HEK293 (cell line): ENCODE measurements around the gene TMEM233.

Experiments
- CTCF ChIA-PET: fragments of 350-600 bp; formaldehyde crosslinking; extraction: SDS; loops from one replicate; lab custom pipeline; 2021; ENCODE audit warnings: antibody characterized with exemption; lab: Yijun Ruan, JAX
- POLR2A ChIA-PET: fragments of 300-600 bp; formaldehyde crosslinking; extraction: SDS; loops from one replicate; lab custom pipeline; 2020; ENCODE audit warnings: antibody characterized with exemption, inconsistent platforms; lab: Yijun Ruan, JAX
- H3K27ac ChIP-seq: fragments of 200-500 bp; sonication (Bioruptor generic); 2 replicates; pipeline ENCODE4 v1.5.1; 2014; ENCODE audit warnings: low read depth, low read length, control low read depth, inconsistent platforms; ENCODE audit errors: extremely low read depth
- H3K36me3 ChIP-seq, 2 experiments: fragments of 200-500 bp in 1 of 2; sonication (Bioruptor generic) in 1 of 2; 1 replicate in 1 of 2; 2 replicates in 1 of 2; pipeline ENCODE4 v1.5.1; 2014 to 2017; ENCODE audit warnings: inconsistent platforms in 2 of 2, low read length in 2 of 2; ENCODE audit not compliant: control insufficient read depth in 2 of 2, insufficient read depth in 1 of 2
- H3K4me1 ChIP-seq: fragments of 200-500 bp; sonication (Bioruptor generic); 2 replicates; pipeline ENCODE4 v1.5.1; 2014; ENCODE audit warnings: mild to moderate bottlenecking, low read length, inconsistent platforms; ENCODE audit not compliant: control insufficient read depth, insufficient read depth
- H3K4me3 ChIP-seq: 2 replicates; pipeline ENCODE4 v1.5.1; 2011; ENCODE audit warnings: low read depth, mild to moderate bottlenecking, control low read depth, low read length, moderate library complexity
- H3K9me3 ChIP-seq: fragments of 200-500 bp; sonication (Bioruptor generic); 2 replicates; pipeline ENCODE4 v1.5.1; 2014; ENCODE audit warnings: low read depth, low read length, inconsistent platforms; ENCODE audit not compliant: control insufficient read depth, insufficient read depth
- BCL11A ChIP-seq: fragments of 450-650 bp; formaldehyde crosslinking; IDR thresholded peaks from 2 replicates; pipeline ENCODE4 v1.5.1; 2016; ENCODE audit warnings: low read depth, missing biosample characterization, missing genetic modification characterization
- GLIS1 ChIP-seq: fragments of 450-650 bp; formaldehyde crosslinking; IDR thresholded peaks from 2 replicates; pipeline ENCODE4 v1.5.1; 2016; ENCODE audit warnings: missing biosample characterization, missing genetic modification characterization
- KLF7 ChIP-seq: fragments of 450-650 bp; formaldehyde crosslinking; IDR thresholded peaks from 2 replicates; pipeline ENCODE4 v1.5.1; 2016; ENCODE audit warnings: missing biosample characterization, missing genetic modification characterization, borderline replicate concordance
- ZBTB1 ChIP-seq: fragments of 450-650 bp; formaldehyde crosslinking; IDR thresholded peaks from 2 replicates; pipeline ENCODE4 v1.5.1; 2016; ENCODE audit warnings: missing biosample characterization, missing genetic modification characterization
- ZBTB20 ChIP-seq: fragments of 450-650 bp; formaldehyde crosslinking; IDR thresholded peaks from 2 replicates; pipeline ENCODE4 v1.5.1; 2016; ENCODE audit warnings: missing biosample characterization, missing genetic modification characterization
- ZBTB8A ChIP-seq: fragments of 450-650 bp; formaldehyde crosslinking; IDR thresholded peaks from 2 replicates; pipeline ENCODE4 v1.5.1; 2016; ENCODE audit warnings: missing biosample characterization, missing genetic modification characterization
- ZNF10 ChIP-seq: fragments of 450-650 bp; formaldehyde crosslinking; IDR thresholded peaks from 2 replicates; pipeline ENCODE4 v1.5.1; 2017; ENCODE audit warnings: missing biosample characterization, missing genetic modification characterization
- ZNF157 ChIP-seq: fragments of 450-650 bp; formaldehyde crosslinking; IDR thresholded peaks from 2 replicates; pipeline ENCODE4 v1.5.1; 2016; ENCODE audit warnings: missing biosample characterization, missing genetic modification characterization
- ZNF16 ChIP-seq: fragments of 450-650 bp; formaldehyde crosslinking; IDR thresholded peaks from 2 replicates; pipeline ENCODE4 v1.5.1; 2016; ENCODE audit warnings: low read depth, missing biosample characterization, missing genetic modification characterization
- ZNF184 ChIP-seq: fragments of 450-650 bp; IDR thresholded peaks from 2 replicates; pipeline ENCODE4 v1.5.1; 2018; ENCODE audit warnings: missing biosample characterization, mild to moderate bottlenecking, missing genetic modification characterization
- ZNF223 ChIP-seq: fragments of 450-650 bp; formaldehyde crosslinking; IDR thresholded peaks from 2 replicates; pipeline ENCODE4 v1.5.1; 2016; ENCODE audit warnings: missing biosample characterization, missing genetic modification characterization
- ZNF24 ChIP-seq: fragments of 450-650 bp; formaldehyde crosslinking; IDR thresholded peaks from 2 replicates; pipeline ENCODE4 v1.5.1; 2016; ENCODE audit warnings: missing biosample characterization, missing genetic modification characterization
- ZNF274 ChIP-seq, 2 experiments: fragments of 200-500 bp in 1 of 2; fragments of 450-650 bp in 1 of 2; sonication (Bioruptor generic) in 1 of 2; formaldehyde crosslinking in 1 of 2; IDR thresholded peaks; 2 replicates each; pipeline versions ENCODE4 v1.5.1 to v1.6.1; 2014 to 2016; ENCODE audit warnings: borderline replicate concordance in 1 of 2, inconsistent platforms in 1 of 2, low read length in 1 of 2, missing biosample characterization in 1 of 2, missing genetic modification characterization in 1 of 2
- ZNF311 ChIP-seq: fragments of 450-650 bp; formaldehyde crosslinking; IDR thresholded peaks from 2 replicates; pipeline ENCODE4 v1.5.1; 2017; ENCODE audit warnings: missing biosample characterization, missing genetic modification characterization, borderline replicate concordance
- ZNF350 ChIP-seq: fragments of 450-650 bp; formaldehyde crosslinking; IDR thresholded peaks from 2 replicates; pipeline ENCODE4 v1.5.0; 2017; ENCODE audit warnings: missing biosample characterization, mild to moderate bottlenecking, missing genetic modification characterization
- ZNF473 ChIP-seq: fragments of 450-650 bp; formaldehyde crosslinking; IDR thresholded peaks from 2 replicates; pipeline ENCODE4 v1.5.1; 2017; ENCODE audit warnings: missing biosample characterization, missing genetic modification characterization
- ZNF548 ChIP-seq: fragments of 450-650 bp; formaldehyde crosslinking; IDR thresholded peaks from 2 replicates; pipeline ENCODE4 v1.5.1; 2016; ENCODE audit warnings: missing biosample characterization, missing genetic modification characterization
- ZNF664 ChIP-seq: fragments of 450-650 bp; formaldehyde crosslinking; IDR thresholded peaks from 2 replicates; pipeline ENCODE4 v1.5.1; 2016; ENCODE audit warnings: missing biosample characterization, missing genetic modification characterization
- ZNF768 ChIP-seq: fragments of 450-650 bp; formaldehyde crosslinking; IDR thresholded peaks from 2 replicates; pipeline ENCODE4 v1.5.1; 2018; ENCODE audit warnings: missing biosample characterization, mild to moderate bottlenecking, missing genetic modification characterization
- ZNF830 ChIP-seq: fragments of 450-650 bp; IDR thresholded peaks from 2 replicates; pipeline ENCODE4 v1.5.0; 2018; ENCODE audit warnings: missing biosample characterization, missing genetic modification characterization, low read depth, mild to moderate bottlenecking, moderate library complexity
- ZSCAN16 ChIP-seq: fragments of 450-650 bp; formaldehyde crosslinking; IDR thresholded peaks from 2 replicates; pipeline ENCODE4 v1.5.1; 2016; ENCODE audit warnings: missing biosample characterization, missing genetic modification characterization
- TF ChIP-seq, protein P1 (sequence below): fragments of 450-650 bp; formaldehyde crosslinking; IDR thresholded peaks from 2 replicates; pipeline ENCODE4 v1.5.1; 2017; ENCODE audit warnings: missing biosample characterization, missing genetic modification characterization
- TF ChIP-seq, protein P2 (sequence below): fragments of 450-650 bp; formaldehyde crosslinking; IDR thresholded peaks from 2 replicates; pipeline ENCODE4 v1.5.1; 2016; ENCODE audit warnings: missing biosample characterization, missing genetic modification characterization
- TF ChIP-seq, protein P3 (sequence below): fragments of 450-650 bp; formaldehyde crosslinking; IDR thresholded peaks from 2 replicates; pipeline ENCODE4 v1.5.1; 2016; ENCODE audit warnings: missing biosample characterization, missing genetic modification characterization
- TF ChIP-seq, protein P4 (sequence below): fragments of 450-650 bp; IDR thresholded peaks from 2 replicates; pipeline ENCODE4 v1.5.1; 2018; ENCODE audit warnings: missing biosample characterization, missing genetic modification characterization

Gene TMEM233

DNA sequence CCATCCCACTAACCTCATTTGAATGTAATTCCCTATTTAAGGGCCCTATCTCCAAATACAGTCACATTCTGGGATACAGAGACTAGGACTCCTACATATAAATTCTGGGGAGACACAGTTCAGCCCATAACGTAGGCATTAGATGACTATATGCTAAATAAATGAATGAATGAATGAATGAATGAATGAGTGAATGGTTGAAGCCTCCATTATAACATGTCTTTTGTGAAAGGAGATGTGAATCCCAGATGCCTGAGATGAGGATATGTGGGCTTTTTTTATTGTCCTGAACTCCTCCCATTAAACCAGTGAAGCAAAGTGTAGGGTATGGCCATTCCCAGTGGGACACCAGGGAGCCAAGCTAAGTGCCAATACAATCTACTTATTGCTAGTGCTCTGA is 20.5 kb upstream of the TMEM233 start:
- Histone ChIP-seq H3K36me3 (no peaks in the 10 kb centered on the region), H3K4me3 (no peak overlapping the region), H3K27ac (no peak overlapping the region)
- POLR2A ChIA-PET = no interaction called here
- no peak for TF ChIP-seq ZNF548
- TF ChIP-seq, protein P1, sequence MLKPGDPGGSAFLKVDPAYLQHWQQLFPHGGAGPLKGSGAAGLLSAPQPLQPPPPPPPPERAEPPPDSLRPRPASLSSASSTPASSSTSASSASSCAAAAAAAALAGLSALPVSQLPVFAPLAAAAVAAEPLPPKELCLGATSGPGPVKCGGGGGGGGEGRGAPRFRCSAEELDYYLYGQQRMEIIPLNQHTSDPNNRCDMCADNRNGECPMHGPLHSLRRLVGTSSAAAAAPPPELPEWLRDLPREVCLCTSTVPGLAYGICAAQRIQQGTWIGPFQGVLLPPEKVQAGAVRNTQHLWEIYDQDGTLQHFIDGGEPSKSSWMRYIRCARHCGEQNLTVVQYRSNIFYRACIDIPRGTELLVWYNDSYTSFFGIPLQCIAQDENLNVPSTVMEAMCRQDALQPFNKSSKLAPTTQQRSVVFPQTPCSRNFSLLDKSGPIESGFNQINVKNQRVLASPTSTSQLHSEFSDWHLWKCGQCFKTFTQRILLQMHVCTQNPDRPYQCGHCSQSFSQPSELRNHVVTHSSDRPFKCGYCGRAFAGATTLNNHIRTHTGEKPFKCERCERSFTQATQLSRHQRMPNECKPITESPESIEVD (tag by site-specific recombination) = no peak
- TF ChIP-seq, protein P2, sequence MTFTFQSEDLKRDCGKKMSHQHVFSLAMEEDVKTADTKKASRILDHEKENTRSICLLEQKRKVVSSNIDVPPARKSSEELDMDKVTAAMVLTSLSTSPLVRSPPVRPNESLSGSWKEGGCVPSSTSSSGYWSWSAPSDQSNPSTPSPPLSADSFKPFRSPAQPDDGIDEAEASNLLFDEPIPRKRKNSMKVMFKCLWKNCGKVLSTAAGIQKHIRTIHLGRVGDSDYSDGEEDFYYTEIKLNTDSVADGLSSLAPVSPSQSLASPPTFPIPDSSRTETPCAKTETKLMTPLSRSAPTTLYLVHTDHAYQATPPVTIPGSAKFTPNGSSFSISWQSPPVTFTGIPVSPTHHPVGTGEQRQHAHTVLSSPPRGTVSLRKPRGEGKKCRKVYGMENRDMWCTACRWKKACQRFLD (tag by site-specific recombination) = no peak
- no peak for TF ChIP-seq ZNF184
- TF ChIP-seq ZBTB20 = no peak
- no peak for TF ChIP-seq ZNF223 (tag by site-specific recombination)
- no peak for TF ChIP-seq ZNF830 (tag by site-specific recombination)
- TF ChIP-seq ZNF768 = no peak
- TF ChIP-seq, protein P3, sequence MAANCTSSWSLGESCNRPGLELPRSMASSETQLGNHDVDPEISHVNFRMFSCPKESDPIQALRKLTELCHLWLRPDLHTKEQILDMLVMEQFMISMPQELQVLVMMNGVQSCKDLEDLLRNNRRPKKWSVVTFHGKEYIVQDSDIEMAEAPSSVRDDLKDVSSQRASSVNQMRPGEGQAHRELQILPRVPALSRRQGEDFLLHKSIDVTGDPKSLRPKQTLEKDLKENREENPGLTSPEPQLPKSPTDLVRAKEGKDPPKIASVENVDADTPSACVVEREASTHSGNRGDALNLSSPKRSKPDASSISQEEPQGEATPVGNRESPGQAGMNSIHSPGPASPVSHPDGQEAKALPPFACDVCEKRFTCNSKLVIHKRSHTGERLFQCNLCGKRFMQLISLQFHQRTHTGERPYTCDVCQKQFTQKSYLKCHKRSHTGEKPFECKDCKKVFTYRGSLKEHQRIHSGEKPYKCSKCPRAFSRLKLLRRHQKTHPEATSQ (tag by site-specific recombination) = no peak
- TF ChIP-seq, all 188 proteins: peak for 0
- H3K4me1 ChIP-seq = no peaks in the 10 kb centered on the region
- H3K9me3 ChIP-seq = no peaks in the 10 kb centered on the region
- CTCF ChIA-PET = no interaction called here

DNA sequence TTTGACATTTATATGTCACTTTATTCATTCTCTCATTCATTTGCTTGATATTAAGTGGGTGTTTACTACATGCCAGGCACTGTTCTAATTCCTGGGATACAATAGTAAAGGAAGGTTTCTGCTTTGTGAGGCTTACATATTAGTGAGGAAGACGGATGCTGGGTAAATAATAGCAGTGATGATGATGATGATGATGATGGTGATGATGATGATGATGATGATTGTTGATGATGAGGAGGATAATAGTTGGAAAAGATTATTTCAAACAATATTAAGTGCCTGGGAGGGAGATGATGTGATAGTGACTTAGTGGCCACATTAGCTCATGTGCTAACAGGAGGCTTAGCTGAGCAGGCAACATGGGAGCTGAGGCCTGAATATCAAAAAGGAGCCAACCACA is 19.3 kb upstream of the TMEM233 start:
- no peak overlapping the region for H3K4me3 ChIP-seq
- POLR2A ChIA-PET = interaction anchor here (0.7 kb wide), 1 partner anchor 23 kb away, joined by 4 read pairs; no protein-coding TSS in a partner anchor
- TF ChIP-seq GLIS1 = no peak
- TF ChIP-seq, protein P4, sequence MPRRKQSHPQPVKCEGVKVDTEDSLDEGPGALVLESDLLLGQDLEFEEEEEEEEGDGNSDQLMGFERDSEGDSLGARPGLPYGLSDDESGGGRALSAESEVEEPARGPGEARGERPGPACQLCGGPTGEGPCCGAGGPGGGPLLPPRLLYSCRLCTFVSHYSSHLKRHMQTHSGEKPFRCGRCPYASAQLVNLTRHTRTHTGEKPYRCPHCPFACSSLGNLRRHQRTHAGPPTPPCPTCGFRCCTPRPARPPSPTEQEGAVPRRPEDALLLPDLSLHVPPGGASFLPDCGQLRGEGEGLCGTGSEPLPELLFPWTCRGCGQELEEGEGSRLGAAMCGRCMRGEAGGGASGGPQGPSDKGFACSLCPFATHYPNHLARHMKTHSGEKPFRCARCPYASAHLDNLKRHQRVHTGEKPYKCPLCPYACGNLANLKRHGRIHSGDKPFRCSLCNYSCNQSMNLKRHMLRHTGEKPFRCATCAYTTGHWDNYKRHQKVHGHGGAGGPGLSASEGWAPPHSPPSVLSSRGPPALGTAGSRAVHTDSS (tag by site-specific recombination) = peak; percentile 91
- no peaks in the 10 kb centered on the region for H3K4me1 ChIP-seq
- CTCF ChIA-PET = no interaction called here
- no peak overlapping the region for H3K27ac ChIP-seq
- H3K9me3 ChIP-seq = no peaks in the 10 kb centered on the region
- no peaks in the 10 kb centered on the region for H3K36me3 ChIP-seq

DNA sequence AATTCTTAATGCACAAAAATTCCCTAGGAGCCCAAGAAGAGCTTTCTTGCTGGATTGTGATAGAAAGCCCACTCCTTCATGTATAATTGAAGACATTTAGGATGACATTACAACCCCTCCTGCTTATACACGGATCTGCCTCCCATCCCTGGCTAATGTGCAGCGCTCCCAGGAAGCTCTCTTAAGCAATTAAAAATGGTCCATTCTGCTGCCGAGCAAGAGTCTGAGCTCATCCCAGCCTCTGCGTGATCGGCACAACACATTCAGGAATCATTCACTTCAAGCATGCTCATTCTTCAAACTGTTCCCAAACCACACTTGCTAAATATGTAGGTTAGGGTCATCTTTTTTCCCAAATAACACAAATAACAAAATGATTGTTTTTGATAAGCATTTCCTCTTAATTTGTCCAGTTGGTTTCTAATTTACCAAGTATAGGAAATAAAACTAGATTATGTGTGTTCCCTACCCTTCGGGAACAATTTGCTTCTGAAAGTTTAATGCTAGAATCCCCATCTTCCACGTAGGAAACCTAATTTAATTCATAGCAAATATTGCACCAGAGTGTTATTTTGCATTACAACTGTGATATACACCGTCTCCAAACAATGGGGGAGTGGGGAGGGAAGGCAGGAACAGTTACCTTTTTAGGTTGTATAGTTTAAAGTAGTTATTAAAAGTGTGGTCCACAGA is 17.3 kb upstream of the TMEM233 start:
- Histone ChIP-seq H3K36me3 (no peaks in the 10 kb centered on the region), H3K4me3 (no peak overlapping the region), H3K27ac (no peak overlapping the region), H3K4me1 (no peaks in the 10 kb centered on the region)
- POLR2A ChIA-PET = no interaction called here
- CTCF ChIA-PET = no interaction called here
- TF ChIP-seq, protein P3 (tag by site-specific recombination) = no peak
- TF ChIP-seq ZBTB1 (tag by site-specific recombination) (no peak), ZNF830 (tag by site-specific recombination) (no peak), ZSCAN16 (tag by site-specific recombination) (no peak), ZNF16 (tag by site-specific recombination) (no peak), ZNF350 (no peak), ZNF274 (IDR thresholded peaks at IDR 0.05; ENCODE audit: low read length) (no peak), ZNF274 (tag by site-specific recombination; IDR thresholded peaks at IDR 0.05; ENCODE audit: borderline replicate concordance) (no peak), ZNF311 (no peak), ZNF10 (tag by site-specific recombination) (no peak), KLF7 (tag by site-specific recombination) (no peak), ZNF473 (tag by site-specific recombination) (no peak), ZBTB8A (tag by site-specific recombination) (no peak), ZNF157 (tag by site-specific recombination) (no peak), BCL11A (tag by site-specific recombination) (no peak), ZNF24 (tag by site-specific recombination) (no peak), ZNF664 (tag by site-specific recombination) (no peak)
- TF ChIP-seq, all 188 proteins: peak for 0
- no peaks in the 10 kb centered on the region for H3K9me3 ChIP-seq
